ENCODE measurements around the gene SCYL1. TPM values are rescaled to one million over a fixed set of nuclear protein-coding genes. Genes with fewer than 3 reads are reported as not detected.
A peak's percentile ranks its signal among the peaks of the same experiment; 100 is the strongest.

The SCYL1 gene
- total and polyA plus RNA-seq, 2 of the 4 experiments (the other 2 are of a cell fraction) = 96.4 to 150 TPM

- dilution Hi-C loops (cut with HindIII; ENCODE audit: low sequenced_read_pairs, unreplicated experiment) = no loop called here
- H4K5ac ChIP-seq (ENCODE audit: low read depth, low read length) = no peak overlapping the region
Observed at GRCh38 chr11:65505466-65506289, 19.2 kb upstream of the SCYL1 start.

More at GRCh38 chr11:65505466-65506289, 19.2 kb upstream of the SCYL1 start:
- Histone ChIP-seq H3K9me1 (ENCODE audit: insufficient read depth, low read length) (no peaks in the 10 kb centered on the region), H3K4me2 (ENCODE audit: low read depth, low read length) (peak overlapping the region; percentile 74), H3K27me3 (ENCODE audit: control insufficient read depth, insufficient read depth, low read length) (no peaks in the 10 kb centered on the region), H4K8ac (ENCODE audit: low read depth in 2 of 2, low read length in 2 of 2) (0 out of 4 replicates have a peak overlapping the region, but pooled peaks of 1 of the 2 experiments have one; percentile 1), H3K36me3 (ENCODE audit: control insufficient read depth, insufficient read depth, low read length) (peaks cover 47% of the 10 kb centered on the region), H2BK120ac (ENCODE audit: low read depth, low read length) (no peak overlapping the region), H3K23ac (ENCODE audit: low read depth, low read length) (peak overlapping the region; percentile 95), H3K9me3 (ENCODE audit: control insufficient read depth, insufficient read depth, low read length) (no peaks in the 10 kb centered on the region), H2AK9ac (replicated peaks; ENCODE audit: low read depth, low read length, poor library complexity) (peak overlapping the region; percentile 52), H3K4me3 (ENCODE audit: insufficient read depth, low read depth, low read length) (peak overlapping the region; percentile 72), H2BK20ac (ENCODE audit: low read depth, low read length) (no peak overlapping the region), H3K4ac (ENCODE audit: low read depth, low read length) (peak overlapping the region; percentile 62), H2BK5ac (ENCODE audit: low read depth, low read length, poor library complexity, severe bottlenecking) (peak overlapping the region; percentile 84), H2BK15ac (ENCODE audit: low read depth, low read length) (no peak overlapping the region), H3K79me1 (ENCODE audit: low read depth in 1 of 2, low read length in 2 of 2) (peaks cover 0 to 29% of the 10 kb centered on the region in 2 experiments; a peak in 2 of 4 replicates), H4K20me1 (ENCODE audit: insufficient read depth, low read length) (peaks cover 74% of the 10 kb centered on the region), H2AFZ (replicated peaks; ENCODE audit: low read length, poor library complexity) (peak overlapping the region; percentile 53), H3K18ac (ENCODE audit: low read depth, low read length) (peak overlapping the region; percentile 0; the same call in 1 of the 2 replicates), H3K56ac (ENCODE audit: extremely low read depth, insufficient read depth, low read length) (peak overlapping the region; percentile 82; the same call in 1 of the 2 replicates), H3K27ac (ENCODE audit: insufficient read depth, low read length) (peak overlapping the region; percentile 24), H2AK5ac (ENCODE audit: low read depth, low read length) (no peak overlapping the region), H3K14ac (replicated peaks; ENCODE audit: low read depth, low read length) (peak overlapping the region; percentile 95), H4K91ac (ENCODE audit: insufficient read depth, low read depth, low read length) (no peak overlapping the region), H3K4me1 (ENCODE audit: control insufficient read depth, insufficient read depth, low read length) (no peaks in the 10 kb centered on the region), H3K9ac (ENCODE audit: low read depth, low read length) (peak overlapping the region; percentile 97)
- no peak for ATAC-seq (ENCODE audit: low read depth)
- TF ChIP-seq USF2 (IDR thresholded peaks at IDR 0.05; ENCODE audit: low read depth, low read length) = 0 out of 2 replicates have a peak, but pooled peaks have one; percentile 2
- TF ChIP-seq CHD1 (IDR thresholded peaks at IDR 0.05; ENCODE audit: low read depth, low read length) = no peak
- in situ Hi-C loops (cut with MboI; ENCODE audit: low sequenced_read_pairs) = loop anchor here (5.0 kb wide), 1 partner anchor 33 kb away; no protein-coding TSS in a partner anchor
- intact Hi-C loops (cut with micrococcal nuclease) = loop anchor here (5.0 kb wide), 1 partner anchor 33 kb away; no protein-coding TSS in a partner anchor
- ChIA-PET CTCF (interaction anchor here (1.1 kb wide), 1 partner anchor 26 kb away, joined by 3 read pairs; no protein-coding TSS in a partner anchor), POLR2A (ENCODE audit: unreplicated experiment) (interaction anchor here (0.6 to 14.2 kb wide), 10 partner anchors 7 to 135 kb away, joined by 3 to 494 read pairs (median 18); partner anchors contain the start of genes FRMD8, MALAT1 and NEAT1)
- TSS peak; percentile 19 for BruUV-seq (replicated peaks)
- DNase-seq = peak; percentile 52
- 38% methylated on average over 2 of the region's 12 CpGs; no CpG with 5 or more reads in 1 of the 2 experiments for WGBS, 2 experiments (ENCODE audit: extremely low coverage in 2 of 2, insufficient read length in 1 of 2)

All from IMR-90 (cell line).